Ascending aorta (tissue), 2 donors: Measurements from ENCODE around the gene AGAP1. TPM values are rescaled to one million over a fixed set of nuclear protein-coding genes. Genes with fewer than 3 reads are reported as not detected.

Experiments used
- DNase-seq, 2 donors: peaks; one replicate each; pipeline ENCODE4 v3.0.0-alpha.2; 2019; ENCODE audit warnings: low spot score in 2 of 2
- H3K27ac ChIP-seq, 2 donors: fragments of 200-600 bp; sonication (generic); one replicate each; pipeline ENCODE4 v1.5.1; 2016 to 2017; ENCODE audit warnings: mild to moderate bottlenecking in 1 of 2
- H3K27me3 ChIP-seq: fragments of 200-600 bp; sonication (generic); one replicate; pipeline ENCODE4 v1.5.1; 2017
- H3K36me3 ChIP-seq, 2 donors: fragments of 200-600 bp; sonication (generic); one replicate each; pipeline ENCODE4 v1.5.1; 2016
- H3K4me1 ChIP-seq, 2 donors: fragments of 200-600 bp; sonication (generic); one replicate each; pipeline ENCODE4 v1.5.1; 2016 to 2017; ENCODE audit warnings: mild to moderate bottlenecking in 1 of 2
- H3K4me3 ChIP-seq, 2 donors: fragments of 200-600 bp; sonication (generic); one replicate each; pipeline ENCODE4 v1.5.1; 2016 to 2017; ENCODE audit warnings: mild to moderate bottlenecking in 1 of 2
- H3K9me3 ChIP-seq, 2 donors: fragments of 200-600 bp; sonication (generic); one replicate each; pipeline ENCODE4 v1.5.1; 2016
- intact Hi-C: fragments of 100-400 bp; cut with DNase I; formaldehyde crosslinking; loops from one replicate; pipeline ENCODE4 v1.15.1; 2023
- total RNA-seq: library from RNA; depleted of rRNA; stranded (reverse); fragments of >200 nt; gene quantifications from one replicate; pipeline ENCODE4 v1.1.0, GENCODE V29; 2016
- TF ChIP-seq, protein P1 (sequence below), 3 experiments: fragments of 200-600 bp in 2 of 3; fragments of 450-650 bp in 1 of 3; sonication (generic) in 2 of 3; IDR thresholded peaks; one replicate each; pipeline ENCODE4 v1.5.1; 2016 to 2019; ENCODE audit warnings: antibody characterized with exemption in 3 of 3, mild to moderate bottlenecking in 1 of 3, moderate library complexity in 1 of 3

The AGAP1 gene
- total RNA-seq, 1 donor from 2014 or later = 19.7 TPM

- Histone ChIP-seq H3K9me3 (no peaks in the 10 kb centered on the region), H3K36me3 (no peaks in the 10 kb centered on the region), H3K27ac (no peak overlapping the region), H3K4me3 (peak overlapping the region; percentile 25 to 56), H3K4me1 (peaks cover 7 to 9% of the 10 kb centered on the region in 2 donors), H3K27me3 (peaks cover 27% of the 10 kb centered on the region)
- TF ChIP-seq, protein P1, sequence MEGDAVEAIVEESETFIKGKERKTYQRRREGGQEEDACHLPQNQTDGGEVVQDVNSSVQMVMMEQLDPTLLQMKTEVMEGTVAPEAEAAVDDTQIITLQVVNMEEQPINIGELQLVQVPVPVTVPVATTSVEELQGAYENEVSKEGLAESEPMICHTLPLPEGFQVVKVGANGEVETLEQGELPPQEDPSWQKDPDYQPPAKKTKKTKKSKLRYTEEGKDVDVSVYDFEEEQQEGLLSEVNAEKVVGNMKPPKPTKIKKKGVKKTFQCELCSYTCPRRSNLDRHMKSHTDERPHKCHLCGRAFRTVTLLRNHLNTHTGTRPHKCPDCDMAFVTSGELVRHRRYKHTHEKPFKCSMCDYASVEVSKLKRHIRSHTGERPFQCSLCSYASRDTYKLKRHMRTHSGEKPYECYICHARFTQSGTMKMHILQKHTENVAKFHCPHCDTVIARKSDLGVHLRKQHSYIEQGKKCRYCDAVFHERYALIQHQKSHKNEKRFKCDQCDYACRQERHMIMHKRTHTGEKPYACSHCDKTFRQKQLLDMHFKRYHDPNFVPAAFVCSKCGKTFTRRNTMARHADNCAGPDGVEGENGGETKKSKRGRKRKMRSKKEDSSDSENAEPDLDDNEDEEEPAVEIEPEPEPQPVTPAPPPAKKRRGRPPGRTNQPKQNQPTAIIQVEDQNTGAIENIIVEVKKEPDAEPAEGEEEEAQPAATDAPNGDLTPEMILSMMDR (IDR thresholded peaks at IDR 0.05) = peak; percentile 36 to 70 (median 63)
- no peak for DNase-seq
- intact Hi-C loops = loop anchor here (5.0 kb wide), 1 partner anchor 391 kb away; no protein-coding TSS in a partner anchor
These were observed 684.4 kb downstream of the AGAP1 start for GRCh38 chr2:236177967-236178889.

DNA sequence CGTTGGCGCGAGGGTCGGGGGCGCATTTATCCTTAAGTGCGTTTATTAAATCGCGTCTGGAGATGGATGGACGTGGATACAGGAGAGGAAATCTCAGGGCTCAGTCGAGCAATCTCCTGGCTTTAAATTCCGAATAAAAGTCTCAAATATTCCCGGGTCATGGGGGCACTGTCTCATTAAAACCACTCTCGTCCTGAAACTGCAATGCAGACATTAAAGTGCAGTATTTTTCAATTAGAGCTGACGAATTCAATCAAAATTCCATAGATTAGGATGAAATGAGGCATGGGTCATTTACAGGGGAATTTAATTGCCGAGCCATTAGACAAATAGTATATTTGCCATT is 685.0 kb downstream of the AGAP1 start:
- intact Hi-C loops = loop anchor here (5.0 kb wide), 1 partner anchor 392 kb away; no protein-coding TSS in a partner anchor
- peaks cover 7 to 9% of the 10 kb centered on the region in 2 donors for H3K4me1 ChIP-seq
- no peaks in the 10 kb centered on the region for H3K36me3 ChIP-seq
- H3K27me3 ChIP-seq = peaks cover 23% of the 10 kb centered on the region
- DNase-seq = no peak
- TF ChIP-seq, protein P1 (IDR thresholded peaks at IDR 0.05) = no peak
- no peak overlapping the region for H3K27ac ChIP-seq
- no peaks in the 10 kb centered on the region for H3K9me3 ChIP-seq
- H3K4me3 ChIP-seq = peak overlapping the region; percentile 25 to 56

GRCh38 chr2:236179236-236180075 is 685.6 kb downstream of the AGAP1 start:
- TF ChIP-seq, protein P1 (IDR thresholded peaks at IDR 0.05) = no peak
- Histone ChIP-seq H3K4me1 (peaks cover 7 to 9% of the 10 kb centered on the region in 2 donors), H3K4me3 (peak overlapping the region in 1 of 2 donors; percentile 29), H3K9me3 (no peaks in the 10 kb centered on the region), H3K27ac (no peak overlapping the region), H3K27me3 (peaks cover 23% of the 10 kb centered on the region), H3K36me3 (no peaks in the 10 kb centered on the region)
- no peak for DNase-seq
- intact Hi-C loops = loop anchor here (5.0 kb wide), 2 partner anchors 392 to 412 kb away; no protein-coding TSS in a partner anchor

DNA sequence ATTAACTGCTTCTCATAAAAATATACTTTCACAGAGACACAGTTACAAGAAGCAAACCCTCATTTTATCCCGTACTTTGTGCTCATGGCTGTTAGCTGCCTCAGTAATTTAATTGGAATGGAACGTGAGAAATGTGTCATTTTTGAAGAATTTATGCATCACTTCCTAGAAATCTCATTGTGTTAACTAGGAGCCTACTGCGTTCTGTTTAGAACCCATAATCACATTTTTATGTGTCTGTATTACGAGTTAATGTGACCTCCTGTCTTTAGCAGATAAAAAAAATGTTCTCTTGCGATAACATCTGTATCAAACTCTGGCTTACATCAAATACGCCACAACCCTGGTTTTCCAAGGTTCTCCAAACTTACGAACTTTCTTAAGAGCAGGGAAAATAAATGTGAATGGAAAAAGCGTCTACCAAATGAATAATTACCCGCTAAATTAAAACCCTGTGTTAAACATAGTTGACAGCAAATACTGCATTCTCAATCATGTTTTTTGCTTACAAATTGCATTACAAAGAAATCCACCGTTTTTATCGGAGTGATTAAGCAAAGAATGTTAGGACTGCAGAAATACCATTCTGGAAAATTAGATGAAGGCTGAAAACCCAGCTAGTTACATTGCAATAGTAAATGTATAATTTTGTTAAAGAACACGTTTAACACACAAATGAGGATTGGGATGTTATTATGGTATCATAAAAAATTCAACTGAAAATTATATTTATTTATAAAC is 686.4 kb downstream of the AGAP1 start:
- H3K4me3 ChIP-seq = no peak overlapping the region
- TF ChIP-seq, protein P1 (IDR thresholded peaks at IDR 0.05) = no peak
- H3K27me3 ChIP-seq = peaks cover 23% of the 10 kb centered on the region
- no peaks in the 10 kb centered on the region for H3K9me3 ChIP-seq
- DNase-seq = no peak
- H3K4me1 ChIP-seq = peaks cover 7 to 9% of the 10 kb centered on the region in 2 donors
- H3K27ac ChIP-seq = no peak overlapping the region
- intact Hi-C loops = loop anchor here (5.0 kb wide), 1 partner anchor 413 kb away; no protein-coding TSS in a partner anchor
- H3K36me3 ChIP-seq = no peaks in the 10 kb centered on the region
